ENCODE measurements around the gene CMTM7. TPM values are rescaled to one million over a fixed set of nuclear protein-coding genes. Genes with fewer than 3 reads are reported as not detected.
A peak's percentile ranks its signal among the peaks of the same experiment; 100 is the strongest.

Gene CMTM7
- total and polyA plus RNA-seq, 10 of the 15 experiments (the other 5 are each of a cell fraction or from before 2014, with no cell fraction given): 3.7 to 36.4 (median 14.7) TPM

- TF ChIP-seq E2F8 (IDR thresholded peaks at IDR 0.05; ENCODE audit: low read depth, partially characterized antibody) (no peak), EED (IDR thresholded peaks at IDR 0.05; ENCODE audit: low read depth) (no peak; the same call in 1 of the 2 replicates), PKNOX1 (IDR thresholded peaks at IDR 0.05) (peak; percentile 65), BRCA1 (IDR thresholded peaks at IDR 0.05; ENCODE audit: low read depth, low read length) (no peak), ZNF622 (IDR thresholded peaks at IDR 0.05) (no peak), CHD1 (IDR thresholded peaks at IDR 0.05; ENCODE audit: low read depth, low read length) (no peak), POU2F2 (IDR thresholded peaks at IDR 0.05; ENCODE audit: borderline replicate concordance, low read depth, low read length) (no peak), ATF3 (IDR thresholded peaks at IDR 0.05; ENCODE audit: borderline replicate concordance, extremely low read depth, low read depth, low read length) (no peak), CBX3 (IDR thresholded peaks at IDR 0.05; ENCODE audit: borderline replicate concordance, low read depth) (no peak), CREM (IDR thresholded peaks at IDR 0.05; ENCODE audit: low read depth) (peak; percentile 77), ZNF592 (IDR thresholded peaks at IDR 0.05) (0 out of 2 replicates have a peak, but pooled peaks have one; percentile 67), HDGF (IDR thresholded peaks at IDR 0.05) (no peak), MEF2B (IDR thresholded peaks at IDR 0.05; ENCODE audit: partially characterized antibody, poor library complexity, severe bottlenecking) (peak; percentile 53), SUPT20H (IDR thresholded peaks at IDR 0.05; ENCODE audit: borderline replicate concordance, control insufficient read depth, low read depth, low read length) (no peak), MYB (IDR thresholded peaks at IDR 0.05; ENCODE audit: borderline replicate concordance, low read depth, low read length) (no peak), SREBF1 (IDR thresholded peaks at IDR 0.05; ENCODE audit: low read length) (no peak), KLF5 (IDR thresholded peaks at IDR 0.05; ENCODE audit: partially characterized antibody) (no peak), MAX (IDR thresholded peaks at IDR 0.05; ENCODE audit: low read depth, low read length) (no peak), HCFC1 (IDR thresholded peaks at IDR 0.05; ENCODE audit: low read length) (no peak), FOS (IDR thresholded peaks at IDR 0.05; ENCODE audit: borderline replicate concordance, extremely low read depth, insufficient read length) (no peak), RAD51 (IDR thresholded peaks at IDR 0.05) (0 out of 2 replicates have a peak, but pooled peaks have one; percentile 33)
Observed at GRCh38 chr3:32432711-32433530, 41.3 kb downstream of the CMTM7 start (continued).
